WI38 (cell line): Measurements from ENCODE around the gene DHCR24.
A peak's percentile ranks its signal among the peaks of the same experiment; 100 is the strongest.

Experiments used
- H3K4me3 ChIP-seq: 2 replicates; pipeline ENCODE4 v1.5.1; 2011; ENCODE audit warnings: low read depth, mild to moderate bottlenecking, control low read depth, low read length
- TF ChIP-seq, protein P1 (sequence below): IDR thresholded peaks from 2 replicates; pipeline ENCODE4 v1.5.1; 2012; ENCODE audit warnings: low read depth, mild to moderate bottlenecking, control low read depth, low read length

The DHCR24 gene

GRCh38 chr1:54904476-54905048, 17.6 kb upstream of the DHCR24 start:
- no peak overlapping the region for H3K4me3 ChIP-seq
- TF ChIP-seq, protein P1, sequence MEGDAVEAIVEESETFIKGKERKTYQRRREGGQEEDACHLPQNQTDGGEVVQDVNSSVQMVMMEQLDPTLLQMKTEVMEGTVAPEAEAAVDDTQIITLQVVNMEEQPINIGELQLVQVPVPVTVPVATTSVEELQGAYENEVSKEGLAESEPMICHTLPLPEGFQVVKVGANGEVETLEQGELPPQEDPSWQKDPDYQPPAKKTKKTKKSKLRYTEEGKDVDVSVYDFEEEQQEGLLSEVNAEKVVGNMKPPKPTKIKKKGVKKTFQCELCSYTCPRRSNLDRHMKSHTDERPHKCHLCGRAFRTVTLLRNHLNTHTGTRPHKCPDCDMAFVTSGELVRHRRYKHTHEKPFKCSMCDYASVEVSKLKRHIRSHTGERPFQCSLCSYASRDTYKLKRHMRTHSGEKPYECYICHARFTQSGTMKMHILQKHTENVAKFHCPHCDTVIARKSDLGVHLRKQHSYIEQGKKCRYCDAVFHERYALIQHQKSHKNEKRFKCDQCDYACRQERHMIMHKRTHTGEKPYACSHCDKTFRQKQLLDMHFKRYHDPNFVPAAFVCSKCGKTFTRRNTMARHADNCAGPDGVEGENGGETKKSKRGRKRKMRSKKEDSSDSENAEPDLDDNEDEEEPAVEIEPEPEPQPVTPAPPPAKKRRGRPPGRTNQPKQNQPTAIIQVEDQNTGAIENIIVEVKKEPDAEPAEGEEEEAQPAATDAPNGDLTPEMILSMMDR: no peak

DNA sequence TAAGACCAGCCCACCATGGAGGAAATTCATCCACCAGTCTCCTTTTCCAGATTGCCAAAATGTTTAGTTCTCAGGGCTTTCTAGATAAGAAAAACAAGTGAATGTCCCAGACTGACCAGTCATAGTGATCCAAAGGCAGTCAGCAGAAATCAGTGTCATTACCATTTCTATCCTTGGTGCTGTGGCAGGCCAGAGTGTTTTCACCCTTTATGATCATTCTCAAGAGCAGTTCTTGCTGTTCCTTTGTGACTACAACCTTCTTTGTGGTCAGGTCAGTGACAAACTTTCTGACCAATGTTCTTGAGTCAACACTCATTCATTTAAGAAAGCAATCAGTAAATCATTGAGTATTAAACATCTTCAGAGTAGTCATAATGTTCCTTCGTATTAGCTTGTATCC, 7.3 kb upstream of the DHCR24 start:
- TF ChIP-seq, protein P1: no peak

GRCh38 chr1:54892586-54892985, 5.6 kb upstream of the DHCR24 start:
- H3K4me3 ChIP-seq: no peak overlapping the region

More for the DNA sequence above, 7.3 kb upstream of the DHCR24 start:
- no peak overlapping the region for H3K4me3 ChIP-seq

DNA sequence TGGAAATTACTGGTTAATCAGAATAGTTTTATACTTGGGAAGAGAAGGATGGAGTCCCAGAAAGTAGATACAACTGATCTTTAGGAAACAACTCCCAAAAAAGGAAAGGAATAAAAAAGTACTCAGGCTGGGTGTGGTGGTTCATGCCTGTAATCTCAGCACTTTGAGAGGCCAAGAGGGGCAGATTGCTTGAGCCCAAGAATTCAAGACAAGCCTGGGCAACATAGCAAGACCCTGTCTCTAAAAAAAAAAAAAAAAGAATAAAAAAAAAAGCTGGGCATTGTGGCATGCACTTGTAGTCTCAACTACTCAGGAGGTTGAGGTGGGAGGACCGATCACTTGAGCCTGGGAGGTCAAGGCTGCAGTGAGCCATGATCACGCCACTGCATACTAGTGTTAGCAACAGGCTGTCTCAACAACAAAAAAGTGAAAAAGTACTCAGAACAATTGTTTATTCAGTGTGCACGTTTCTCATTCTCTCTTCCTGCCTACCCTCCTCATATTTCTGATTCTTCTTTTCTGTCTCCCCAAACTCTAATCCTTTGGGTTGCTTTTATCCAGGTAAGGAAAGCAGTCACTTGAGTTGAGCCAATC, 2.2 kb upstream of the DHCR24 start:
- TF ChIP-seq, protein P1: no peak
- no peak overlapping the region for H3K4me3 ChIP-seq

More at GRCh38 chr1:54892586-54892985, 5.6 kb upstream of the DHCR24 start:
- TF ChIP-seq, protein P1: no peak

DNA sequence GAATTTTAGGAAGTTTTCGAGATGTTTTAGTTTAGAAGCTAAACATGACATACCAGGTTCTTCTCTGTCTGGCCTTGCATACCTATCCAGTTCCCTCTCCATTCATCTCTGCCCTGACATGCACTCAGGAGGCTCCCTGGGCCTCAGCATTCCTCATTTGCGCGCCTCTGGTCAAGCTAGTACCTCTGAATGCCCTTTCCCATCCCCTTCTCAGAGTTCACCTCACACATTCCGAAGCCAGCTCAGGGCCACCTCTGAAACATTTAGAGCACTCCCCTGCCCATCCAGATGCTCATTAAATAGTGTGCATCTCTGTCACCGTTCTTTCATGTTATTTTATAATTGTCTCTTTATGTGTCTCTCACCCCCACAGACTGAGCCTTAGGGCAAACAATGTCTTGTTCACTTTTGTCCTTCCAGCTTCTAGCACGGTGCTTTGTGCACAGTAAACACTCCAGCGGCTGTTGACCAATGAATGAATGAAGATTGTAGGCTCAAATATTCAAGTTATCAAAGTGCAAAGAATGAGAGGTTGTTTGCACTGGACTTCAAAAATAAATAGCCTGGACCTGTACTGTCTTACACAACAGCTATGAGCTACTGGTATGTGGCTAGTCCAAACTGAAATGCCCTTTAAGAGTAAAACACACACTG, 1.2 kb upstream of the DHCR24 start:
- TF ChIP-seq, protein P1: no peak
- no peak overlapping the region for H3K4me3 ChIP-seq

DNA sequence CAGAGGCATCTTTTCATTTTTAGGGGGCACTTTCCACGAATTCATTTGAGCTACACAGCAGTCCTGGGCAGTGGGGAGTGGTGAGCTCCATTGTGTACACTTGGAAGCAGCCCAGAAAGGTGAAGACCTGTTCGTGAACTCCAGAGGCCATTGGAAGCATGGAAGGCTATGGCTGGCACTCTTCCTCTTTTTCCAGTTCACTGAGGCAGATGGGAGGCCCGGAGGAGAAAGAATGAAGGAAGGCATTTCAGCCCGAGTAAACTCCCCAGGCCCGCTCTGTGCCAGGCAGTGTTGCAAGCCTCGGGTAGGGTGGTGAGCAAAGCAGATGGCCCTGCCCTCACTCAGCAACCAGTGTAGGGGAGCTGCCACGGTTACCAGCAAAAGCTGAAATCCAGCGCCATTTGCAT, 673 bp upstream of the DHCR24 start:
- peak overlapping the region; percentile 85 for H3K4me3 ChIP-seq
- TF ChIP-seq, protein P1: no peak
